GM19023 (cell line): ENCODE data around the gene P2RY12.
"Not testable (repeated sequence)": the region's sequence is repeated elsewhere in the genome, so short reads cannot be mapped to it uniquely, and the experiment has no call there.

Experiments
- ATAC-seq: cut with Tn5 transposase; IDR thresholded peaks from one replicate; pipeline ENCODE4 v1.9.1; 2021; ENCODE audit warnings: mild to moderate bottlenecking, moderate library complexity; ENCODE audit not compliant: unreplicated experiment

P2RY12 gene

DNA sequence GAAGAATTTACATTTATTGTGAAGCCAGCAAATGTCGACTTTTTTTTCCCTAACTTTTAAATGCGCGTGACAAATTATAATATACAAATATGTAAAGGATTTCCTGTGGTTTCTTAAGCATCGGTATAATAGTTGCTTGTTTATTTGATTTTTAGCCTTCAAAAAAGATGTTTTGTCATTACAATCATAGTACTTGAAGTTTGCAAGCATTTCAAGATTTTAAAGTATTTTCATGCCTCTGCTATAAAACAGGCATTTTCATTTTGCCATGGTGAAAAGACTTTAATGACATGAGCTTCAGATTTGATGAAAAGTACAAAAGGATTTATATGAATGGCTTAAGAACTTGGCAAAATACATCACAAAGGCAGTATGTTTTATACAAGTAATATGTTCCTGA lies 9.4 kb upstream of the P2RY12 start:
- ATAC-seq, result no peak

- no peak for ATAC-seq
These were observed 8.7 kb upstream of the P2RY12 start for GRCh38 chr3:151393146-151393830.

DNA sequence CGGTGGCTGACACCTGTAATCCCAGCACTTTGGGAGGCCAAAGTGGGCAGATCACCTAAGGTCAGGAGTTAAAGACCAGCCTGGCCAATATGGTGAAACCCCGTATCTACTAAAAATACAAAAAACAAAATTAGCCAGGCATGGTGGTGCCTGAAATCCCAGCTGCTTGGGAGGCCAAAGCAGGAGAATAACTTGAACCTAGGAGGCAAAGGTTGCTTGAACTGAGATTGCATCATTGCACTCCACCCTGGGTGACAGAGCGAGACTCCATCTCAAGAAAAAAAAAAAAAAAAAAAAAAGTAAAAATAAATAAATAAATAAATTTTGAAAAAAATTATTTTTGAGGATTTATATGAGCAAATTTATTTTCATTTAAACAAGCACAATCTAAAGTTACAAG lies 7.6 kb upstream of the P2RY12 start:
- ATAC-seq, result not testable (repeated sequence)

DNA sequence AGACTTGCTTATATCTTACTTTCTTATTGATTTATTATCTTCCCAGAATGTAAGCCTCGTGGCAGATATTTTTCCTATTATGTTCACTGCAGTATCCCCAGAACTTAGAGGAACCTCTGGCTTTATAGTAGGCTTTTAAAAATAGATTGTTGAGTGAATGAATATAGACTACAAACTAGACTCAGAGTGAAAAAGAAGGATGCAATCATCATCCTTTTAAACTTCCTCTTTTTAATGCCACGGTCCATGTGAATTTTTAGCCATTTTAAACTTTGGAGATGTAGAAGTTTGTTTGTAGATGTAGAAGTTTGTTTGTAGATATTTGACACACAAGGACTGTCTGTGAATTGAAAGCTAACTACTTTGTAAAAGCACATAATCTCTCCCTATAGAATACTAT lies 7.2 kb upstream of the P2RY12 start:
- ATAC-seq, result no peak

DNA sequence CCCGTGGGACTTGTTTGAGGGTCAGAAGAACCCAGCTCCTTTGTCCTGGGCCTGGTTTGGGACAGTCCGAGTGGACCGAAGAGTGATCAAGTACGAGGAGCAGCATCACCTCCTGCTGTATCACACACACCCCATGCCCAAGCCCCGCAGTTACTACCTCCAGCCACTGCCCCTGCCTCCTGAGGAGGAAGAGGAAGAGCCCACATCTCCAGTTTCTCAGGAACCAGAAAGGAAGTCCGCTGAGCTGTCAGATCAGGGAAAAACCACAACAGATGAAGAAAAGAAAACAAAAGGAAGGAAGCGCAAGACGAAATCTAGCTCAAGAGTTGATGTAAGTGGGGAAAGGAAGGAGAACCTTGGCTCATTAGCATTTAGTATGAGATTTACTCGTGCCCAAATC lies 3.3 kb upstream of the P2RY12 start:
- ATAC-seq, result no peak

GRCh38 chr3:151387432-151387831 lies 2.9 kb upstream of the P2RY12 start:
- ATAC-seq, result no peak

DNA sequence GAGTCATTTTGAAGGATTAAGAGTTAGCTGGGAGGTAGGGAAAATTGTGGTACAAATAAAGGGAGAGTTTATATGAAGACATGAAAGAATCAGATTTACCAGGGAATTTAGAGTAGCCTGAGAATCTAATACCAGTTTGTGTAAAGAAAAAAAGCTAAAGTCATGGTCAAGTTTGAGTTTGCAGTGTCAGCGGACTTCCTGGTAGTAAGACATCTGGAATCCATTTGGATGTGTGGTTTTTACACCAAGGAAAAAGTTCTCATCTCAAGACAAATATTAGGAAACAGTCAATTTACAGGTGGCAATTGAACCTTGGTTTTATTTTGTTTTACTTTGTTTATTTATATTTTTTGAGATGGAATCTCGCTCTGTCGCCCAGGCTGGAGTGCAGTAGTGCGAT lies 1.5 kb upstream of the P2RY12 start:
- no peak for ATAC-seq

DNA sequence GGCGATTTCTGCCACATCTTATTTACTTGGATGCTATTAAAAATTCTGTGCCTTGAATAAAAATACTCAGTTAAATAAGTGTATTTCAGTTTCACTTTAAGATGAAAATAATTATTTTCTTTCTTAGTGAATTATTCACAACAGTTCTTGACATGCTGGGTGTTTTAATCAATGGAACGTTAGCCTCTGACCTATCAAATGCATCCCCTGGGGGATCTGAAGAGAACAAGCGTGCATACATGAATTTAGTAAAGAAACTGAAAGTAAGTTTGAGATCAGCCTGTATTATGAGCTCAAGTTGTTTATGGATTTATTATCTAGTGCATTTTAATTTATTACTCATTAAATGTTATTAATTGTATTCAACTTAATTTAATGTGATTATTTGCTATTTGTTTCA lies 597 bp downstream of the P2RY12 start:
- no peak for ATAC-seq

- ATAC-seq, result no peak
These were observed 1.4 kb downstream of the P2RY12 start for GRCh38 chr3:151383111-151383510.

DNA sequence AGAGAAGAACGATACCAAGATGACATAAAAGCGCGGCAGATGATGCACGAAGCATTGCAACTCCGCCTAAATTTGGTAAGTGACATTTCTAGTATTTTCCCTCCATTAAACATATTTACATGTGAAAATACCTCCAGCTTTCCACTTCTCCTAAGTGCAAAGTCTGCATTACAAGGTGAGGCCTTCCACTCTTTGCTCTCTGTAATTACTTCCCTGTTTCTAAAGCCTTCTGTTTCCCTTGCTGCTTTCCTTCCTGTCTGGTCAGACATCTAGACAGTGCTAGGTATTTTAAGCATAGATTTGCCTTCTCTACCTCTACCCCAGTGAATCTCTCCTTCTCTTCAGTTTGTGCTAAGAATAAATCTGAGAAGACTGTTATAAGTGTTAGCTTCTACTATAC lies 1.9 kb downstream of the P2RY12 start:
- peak; percentile 28 for ATAC-seq

- ATAC-seq, result peak; percentile 33
These were observed 5.3 kb downstream of the P2RY12 start for GRCh38 chr3:151379083-151379734.

GRCh38 chr3:151377768-151378385 lies 6.7 kb downstream of the P2RY12 start:
- ATAC-seq, result peak; percentile 53

DNA sequence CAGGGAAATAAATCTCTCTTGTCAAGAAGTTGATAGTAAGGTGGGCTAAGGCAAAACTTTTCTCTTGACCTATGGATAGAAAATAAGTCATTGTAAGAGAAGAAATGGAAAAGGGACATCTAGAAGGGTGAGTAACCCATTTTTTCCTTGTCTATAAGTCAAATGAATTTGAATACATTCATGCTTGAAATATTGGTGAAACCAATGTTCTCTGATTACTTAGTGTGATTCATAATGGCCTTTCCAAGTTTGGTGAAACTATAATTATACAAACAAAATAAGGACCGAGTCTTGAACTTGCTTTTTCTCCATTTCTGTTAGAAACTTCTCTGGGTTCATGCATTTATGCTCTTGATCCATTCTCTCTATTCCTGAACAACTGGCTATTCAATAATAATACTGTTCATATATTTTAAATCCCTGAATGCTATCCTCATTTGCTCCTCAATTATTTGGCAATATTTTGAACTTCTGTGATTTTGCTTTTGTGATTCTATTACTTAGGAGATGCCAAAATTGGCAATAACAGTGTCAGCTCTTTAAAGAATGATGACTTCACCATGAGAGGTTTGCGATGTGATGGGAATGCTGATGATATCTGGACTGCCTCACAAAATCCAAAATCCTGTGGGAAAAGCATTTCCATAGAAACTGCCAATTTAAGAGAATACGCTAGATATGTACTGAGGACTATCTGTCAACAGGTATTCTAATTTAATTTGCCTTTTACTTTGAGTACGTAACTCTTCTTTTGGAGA lies 12.3 kb downstream of the P2RY12 start:
- ATAC-seq, result no peak

- ATAC-seq, result no peak
These were observed 13.0 kb downstream of the P2RY12 start for GRCh38 chr3:151371526-151371925.

- no peak for ATAC-seq
These were observed 17.1 kb downstream of the P2RY12 start for GRCh38 chr3:151367448-151367847.

DNA sequence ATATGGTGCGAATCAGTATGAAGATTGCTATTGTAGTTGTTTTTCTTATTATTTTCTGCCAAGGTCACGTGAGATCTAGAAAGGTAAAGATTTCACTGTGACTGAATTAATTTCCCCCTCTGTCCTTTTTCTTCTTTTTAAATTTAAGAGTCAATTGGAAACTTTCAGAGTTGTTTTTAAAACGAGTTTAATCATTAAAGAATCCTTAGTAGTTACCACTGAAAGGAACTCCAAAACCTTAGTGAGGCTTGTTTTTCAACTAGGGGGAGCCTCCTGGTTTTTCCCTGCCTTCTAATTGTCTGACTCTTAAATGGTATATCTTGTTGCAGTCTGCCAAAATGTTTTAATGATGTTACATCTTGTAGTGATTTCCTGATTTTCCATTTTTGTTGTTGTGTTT lies 17.6 kb downstream of the P2RY12 start:
- no peak for ATAC-seq

GRCh38 chr3:151362751-151363174 lies 21.8 kb downstream of the P2RY12 start:
- no peak for ATAC-seq

- ATAC-seq, result no peak
These were observed 27.1 kb downstream of the P2RY12 start for GRCh38 chr3:151357463-151357850.

- ATAC-seq, result no peak
These were observed 27.6 kb downstream of the P2RY12 start for GRCh38 chr3:151356794-151357462.

DNA sequence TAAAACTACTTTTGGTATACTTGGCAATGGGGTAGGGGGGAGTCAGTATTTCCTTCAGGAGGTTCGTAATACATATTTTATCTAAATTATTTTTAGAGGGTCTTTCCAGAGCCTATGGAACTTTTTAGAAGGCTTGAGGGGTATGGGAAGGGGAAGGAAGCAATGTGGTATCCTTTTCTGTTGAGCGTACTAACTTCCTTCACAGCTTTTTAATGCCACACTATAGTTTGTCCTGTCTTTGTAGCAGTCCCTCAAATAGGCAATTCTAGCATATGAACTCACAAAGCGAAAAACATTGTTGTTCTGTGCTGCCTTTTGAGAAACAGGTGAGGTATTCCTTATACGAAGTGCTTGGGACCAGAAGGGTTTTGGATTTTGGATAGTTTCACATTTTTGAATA lies 32.9 kb downstream of the P2RY12 start:
- ATAC-seq, result no peak

GRCh38 chr3:151351219-151351618 lies 33.3 kb downstream of the P2RY12 start:
- ATAC-seq, result no peak
